Measurements from ENCODE around the gene PPP3R2.
"Not testable (repeated sequence)": the region's sequence is repeated elsewhere in the genome, so short reads cannot be mapped to it uniquely, and the experiment has no call there.

PPP3R2 gene

GRCh38 chr9:101590901-101591300 is 3.9 kb downstream of the PPP3R2 start:
- FAIRE-seq, result no peak

GRCh38 chr9:101590074-101590473 is 4.7 kb downstream of the PPP3R2 start:
- DNase-seq (ENCODE audit: insufficient read length, low spot score), result peak; percentile 42
- FAIRE-seq, result not testable (repeated sequence)

More at GRCh38 chr9:101590901-101591300, 3.9 kb downstream of the PPP3R2 start:
- no peak for DNase-seq (ENCODE audit: insufficient read length, low spot score)

- DNase-seq (ENCODE audit: insufficient read length, low spot score) (no peak), FAIRE-seq (no peak)
These were observed 7.3 kb downstream of the PPP3R2 start for GRCh38 chr9:101587332-101588043.

GRCh38 chr9:101586651-101587050 is 8.1 kb downstream of the PPP3R2 start:
- no peak for DNase-seq (ENCODE audit: insufficient read length, low spot score)
- FAIRE-seq, result no peak

- FAIRE-seq (no peak), DNase-seq (ENCODE audit: insufficient read length, low spot score) (no peak)
These were observed 9.0 kb downstream of the PPP3R2 start for GRCh38 chr9:101585740-101586139.

GRCh38 chr9:101582553-101582952 is 12.2 kb downstream of the PPP3R2 start:
- FAIRE-seq, result no peak
- DNase-seq (ENCODE audit: insufficient read length, low spot score), result peak; percentile 15

- DNase-seq (ENCODE audit: insufficient read length, low spot score) (no peak), FAIRE-seq (no peak)
These were observed 14.8 kb downstream of the PPP3R2 start for GRCh38 chr9:101579711-101580545.

- no peak for FAIRE-seq
- no peak for DNase-seq (ENCODE audit: insufficient read length, low spot score)
These were observed 16.4 kb downstream of the PPP3R2 start for GRCh38 chr9:101578378-101578777.

GRCh38 chr9:101574731-101575333 is 19.9 kb downstream of the PPP3R2 start:
- no peak for FAIRE-seq
- DNase-seq (ENCODE audit: insufficient read length, low spot score), result no peak

- FAIRE-seq (no peak), DNase-seq (ENCODE audit: insufficient read length, low spot score) (no peak)
These were observed 22.5 kb downstream of the PPP3R2 start for GRCh38 chr9:101572316-101572715.

GRCh38 chr9:101571114-101571513 is 23.7 kb downstream of the PPP3R2 start:
- no peak for FAIRE-seq
- DNase-seq (ENCODE audit: insufficient read length, low spot score), result no peak

- DNase-seq (ENCODE audit: insufficient read length, low spot score) (no peak), FAIRE-seq (no peak)
These were observed 24.8 kb downstream of the PPP3R2 start for GRCh38 chr9:101569741-101570501.

GRCh38 chr9:101567725-101568350 is 26.9 kb downstream of the PPP3R2 start:
- no peak for DNase-seq (ENCODE audit: insufficient read length, low spot score)
- FAIRE-seq, result no peak

- FAIRE-seq (no peak), DNase-seq (ENCODE audit: insufficient read length, low spot score) (peak; percentile 3)
These were observed 27.7 kb downstream of the PPP3R2 start for GRCh38 chr9:101566904-101567724.

- DNase-seq (ENCODE audit: insufficient read length, low spot score), result no peak
- FAIRE-seq, result no peak
These were observed 30.5 kb downstream of the PPP3R2 start for GRCh38 chr9:101564252-101564651.

- DNase-seq (ENCODE audit: insufficient read length, low spot score) (no peak), FAIRE-seq (no peak)
These were observed 31.8 kb downstream of the PPP3R2 start for GRCh38 chr9:101562966-101563365.

GRCh38 chr9:101561740-101562139 is 33.0 kb downstream of the PPP3R2 start:
- DNase-seq (ENCODE audit: insufficient read length, low spot score) (no peak), FAIRE-seq (no peak)

GRCh38 chr9:101549472-101550098 is 45.2 kb downstream of the PPP3R2 start:
- not testable (repeated sequence) for FAIRE-seq; DNase-seq (ENCODE audit: insufficient read length, low spot score)

Data from HTR-8/SVneo (cell line).